Activated T-cell treated with anti-CD3 and anti-CD28 coated beads for 1 hour (primary cell): ENCODE results near the gene ONECUT1.
A peak's percentile ranks its signal among the peaks of the same experiment; 100 is the strongest.

Experiments
- DNase-seq: peaks from one replicate; pipeline ENCODE4 v3.0.0-alpha.2; 2020; ENCODE audit warnings: low read depth

The ONECUT1 gene

GRCh38 chr15:52796753-52797520, 6.8 kb upstream of the ONECUT1 start:
- DNase-seq = no peak

DNA sequence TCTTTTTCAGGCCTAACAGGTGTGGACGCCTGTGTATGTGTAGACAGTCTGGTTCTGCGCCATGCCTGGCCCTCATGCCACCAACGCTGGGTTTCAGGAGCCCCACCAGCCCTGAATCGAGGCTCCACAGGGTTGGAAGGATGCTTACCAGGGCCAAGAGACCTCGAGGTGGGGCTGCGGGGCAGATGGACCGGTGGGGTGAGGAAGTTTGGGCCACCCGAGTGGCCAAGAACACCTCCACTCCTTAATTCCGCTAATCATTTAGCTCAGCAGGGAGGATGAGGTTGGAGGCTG, 6.0 kb upstream of the ONECUT1 start:
- no peak for DNase-seq

GRCh38 chr15:52795464-52796227, 5.5 kb upstream of the ONECUT1 start:
- DNase-seq = no peak

GRCh38 chr15:52794665-52795463, 4.7 kb upstream of the ONECUT1 start:
- DNase-seq = no peak

DNA sequence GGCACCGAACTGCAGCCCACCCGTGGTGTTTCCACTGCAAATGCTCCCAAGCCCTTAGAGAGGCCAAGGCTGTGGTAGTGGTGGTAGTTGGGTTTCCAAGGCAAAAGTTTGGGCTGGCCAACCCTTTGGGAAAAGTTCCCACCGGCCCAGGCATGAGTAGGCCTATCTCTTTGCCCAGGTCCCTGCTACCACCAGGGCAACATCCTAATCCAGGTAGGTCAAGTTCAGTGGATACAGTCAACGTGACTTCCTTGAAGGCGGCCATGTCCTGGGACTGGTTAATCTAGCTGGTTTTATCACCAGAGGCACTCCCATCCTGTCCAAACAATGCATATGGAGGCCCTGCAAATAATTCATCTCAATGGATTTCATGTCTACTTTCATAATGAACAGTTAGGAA, 1.6 kb upstream of the ONECUT1 start:
- DNase-seq = no peak

DNA sequence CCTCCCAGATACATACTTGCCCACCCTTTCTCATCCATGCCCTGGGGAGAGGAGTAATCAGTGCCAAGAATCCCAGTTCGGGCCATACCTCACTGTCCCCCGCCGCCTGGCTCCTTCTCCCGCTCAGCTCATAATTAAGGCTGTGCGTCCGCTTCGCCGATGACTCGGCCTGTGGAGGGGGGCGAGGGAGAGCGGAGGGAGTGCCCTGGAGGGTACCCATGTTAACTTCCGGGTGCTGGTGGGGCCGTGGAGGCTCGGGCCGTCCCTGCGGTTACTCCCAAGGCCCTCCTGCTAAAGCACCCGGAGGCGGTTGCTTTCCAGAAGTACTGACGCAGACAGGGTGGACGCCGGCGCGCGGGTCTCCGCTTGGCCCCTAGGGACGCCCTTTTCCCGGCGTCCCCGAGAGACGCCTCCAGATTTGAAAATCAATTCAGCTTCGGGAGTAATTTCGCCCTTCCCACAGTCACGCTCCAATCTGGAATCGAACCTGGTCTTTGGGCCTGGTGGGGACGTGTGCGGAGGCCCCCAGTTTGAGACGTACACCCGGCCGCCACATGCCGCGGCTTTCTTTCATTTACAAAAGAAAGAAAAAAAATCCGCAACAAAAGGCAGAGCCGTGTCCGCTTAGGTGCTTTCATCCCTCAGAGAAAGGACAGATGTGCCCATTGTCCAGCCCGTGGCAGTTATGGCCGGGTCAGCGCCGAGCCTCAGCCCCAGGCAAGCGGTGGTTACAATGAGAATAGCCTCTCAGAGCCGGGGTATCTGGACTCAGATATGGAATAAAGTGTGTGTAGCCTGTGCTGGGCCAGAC, 1.0 kb upstream of the ONECUT1 start:
- DNase-seq = no peak

GRCh38 chr15:52789601-52790168, 451 bp downstream of the ONECUT1 start:
- DNase-seq = no peak

GRCh38 chr15:52789008-52789600, 1.0 kb downstream of the ONECUT1 start:
- DNase-seq = no peak

DNA sequence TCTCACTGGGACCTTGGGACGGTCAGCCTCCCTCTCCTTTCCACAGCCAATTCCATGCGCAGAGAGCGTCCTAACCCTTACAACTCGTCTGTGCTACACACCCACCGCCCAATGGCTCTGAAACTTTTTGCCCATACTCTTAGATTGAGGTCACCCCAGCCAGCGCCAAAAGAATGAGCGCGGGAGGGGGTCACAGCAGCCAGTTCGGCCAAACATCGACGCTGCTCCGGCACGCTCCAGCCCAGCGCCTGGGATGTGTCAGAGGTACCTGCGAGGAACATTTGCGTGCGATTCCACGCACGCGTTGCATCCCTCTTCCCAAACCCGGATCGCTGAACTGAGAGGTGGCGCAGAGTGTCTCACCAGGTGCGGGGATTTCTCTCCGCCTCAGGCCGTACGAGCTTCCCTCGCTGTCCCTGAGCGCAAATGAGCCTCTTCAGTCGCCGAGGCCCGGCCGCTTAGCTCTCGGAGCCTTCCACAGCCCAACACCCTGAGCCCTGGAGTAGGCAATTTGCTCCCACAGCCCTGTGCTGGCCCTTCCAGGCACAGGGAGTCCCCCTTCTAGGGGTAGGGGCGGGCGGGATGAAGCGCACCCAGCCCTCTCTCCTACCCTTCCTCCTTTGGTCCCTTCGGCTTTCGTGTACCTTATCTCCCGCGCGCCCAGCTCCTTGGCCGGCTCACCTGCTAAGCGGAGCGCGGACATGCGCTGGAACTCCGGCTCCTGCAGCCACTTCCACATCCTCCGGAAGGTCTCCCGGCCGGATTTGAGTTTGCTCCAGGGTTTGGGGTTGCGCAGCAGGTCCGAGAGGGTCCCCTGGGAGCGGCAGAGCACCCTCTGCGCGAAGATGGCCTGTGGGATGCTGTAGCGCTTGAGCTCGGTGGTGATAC, 1.8 kb downstream of the ONECUT1 start:
- no peak for DNase-seq

DNA sequence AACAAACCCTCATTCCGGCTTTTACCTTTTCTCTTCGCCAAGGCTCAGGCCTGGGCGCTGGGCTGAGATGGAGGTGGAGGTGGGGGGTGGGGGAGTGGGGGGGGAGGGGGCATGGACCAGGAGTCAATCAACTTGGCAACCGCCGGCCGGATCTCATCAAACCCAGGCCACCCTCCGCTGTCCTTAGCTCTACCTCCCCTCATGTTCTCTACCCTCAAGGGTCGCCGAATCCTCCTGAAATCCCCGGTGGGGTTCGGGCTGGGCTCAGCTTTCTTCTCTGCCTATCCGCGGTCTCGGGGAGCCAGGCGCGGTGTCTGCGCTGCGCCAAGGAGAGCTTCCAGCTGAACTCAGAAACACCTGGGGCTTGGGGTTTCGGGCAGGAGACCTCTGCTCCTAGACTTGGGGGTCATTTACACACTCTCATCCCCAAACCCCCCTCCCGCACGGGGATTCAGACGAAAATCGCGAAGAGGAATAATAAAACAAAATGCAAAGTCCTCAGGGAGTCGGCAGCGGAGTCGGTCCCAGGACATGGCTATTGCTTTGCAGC, 2.5 kb downstream of the ONECUT1 start:
- no peak for DNase-seq

GRCh38 chr15:52787123-52787503, 3.0 kb downstream of the ONECUT1 start:
- DNase-seq = no peak

GRCh38 chr15:52786436-52787122, 3.6 kb downstream of the ONECUT1 start:
- DNase-seq = no peak

DNA sequence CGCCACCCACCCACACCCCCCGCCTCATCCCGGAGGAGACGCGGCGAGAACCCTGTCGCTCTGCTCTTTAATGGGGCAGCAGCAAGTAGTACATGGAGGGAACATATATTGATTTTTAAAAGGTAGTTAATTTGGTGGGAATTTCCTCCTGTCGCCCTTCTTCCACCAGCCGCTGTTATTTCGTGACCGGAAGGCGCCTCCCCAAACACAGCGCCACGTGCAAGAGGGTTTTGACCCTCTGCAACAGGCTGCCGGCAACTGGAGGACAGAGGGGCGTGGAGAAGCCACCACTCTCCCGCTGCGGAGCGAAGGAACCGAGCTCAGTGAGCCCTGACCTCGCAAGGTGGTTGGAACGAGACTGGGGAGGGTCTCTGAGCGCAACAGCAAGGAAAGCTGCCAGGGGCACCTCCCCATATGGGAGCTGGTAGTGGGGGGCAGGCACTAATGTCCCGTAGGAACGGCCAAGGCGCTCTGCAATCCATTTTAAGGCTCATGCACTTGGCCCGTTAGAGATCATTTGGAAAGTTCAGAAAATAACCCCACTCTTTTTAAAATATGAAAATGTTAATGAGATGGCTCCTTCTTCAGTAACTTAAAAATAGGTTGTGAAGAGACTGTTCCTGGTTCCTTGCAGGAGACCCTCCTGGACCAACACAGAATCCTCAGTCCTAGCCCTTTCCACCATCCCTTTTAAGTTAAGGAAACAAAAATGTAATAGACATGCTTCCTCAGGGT, 4.3 kb downstream of the ONECUT1 start:
- DNase-seq = no peak

GRCh38 chr15:52784799-52785671, 5.1 kb downstream of the ONECUT1 start:
- DNase-seq = no peak

DNA sequence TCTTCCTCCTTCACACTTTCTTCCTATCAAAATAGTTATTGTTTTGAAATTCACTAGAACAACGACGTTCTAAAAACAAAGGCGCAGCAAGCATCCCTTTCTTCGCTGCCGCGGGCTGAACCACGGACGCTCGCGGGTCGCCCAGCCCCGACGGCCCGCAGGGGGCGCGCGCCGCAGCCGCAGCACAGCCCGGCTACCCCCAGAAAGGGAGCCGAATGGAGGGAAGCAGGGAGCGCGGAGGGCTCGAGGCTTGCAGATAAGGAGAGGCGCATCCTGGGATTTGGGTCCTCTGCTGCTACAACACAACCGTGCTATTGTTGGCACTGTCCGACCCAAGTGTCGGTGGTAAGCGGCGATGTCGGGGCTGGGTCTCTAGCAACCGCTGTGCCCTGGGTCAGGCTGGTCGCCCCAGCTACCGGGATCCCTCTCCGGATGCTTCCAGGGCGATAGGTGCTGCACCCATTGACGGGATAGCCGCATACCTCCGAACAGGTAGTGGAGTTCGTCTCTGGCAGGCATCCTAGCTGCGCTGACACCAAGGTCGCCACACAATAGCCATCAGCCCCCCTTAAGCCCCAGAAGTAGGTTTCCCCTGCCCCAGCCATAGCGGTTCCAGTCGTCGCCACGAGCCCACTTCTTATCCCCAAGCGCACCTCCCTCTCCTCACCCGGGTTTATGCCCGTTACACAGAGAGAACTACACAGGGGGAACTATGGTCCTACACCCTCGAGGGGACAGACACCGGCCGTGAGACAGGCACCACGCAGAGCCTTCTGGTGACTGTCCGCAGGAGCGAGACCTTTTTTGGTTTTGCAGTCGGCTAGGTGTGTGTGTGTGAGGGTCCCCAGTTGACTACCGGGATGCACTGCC, 6.0 kb downstream of the ONECUT1 start:
- peak; percentile 23 for DNase-seq

DNA sequence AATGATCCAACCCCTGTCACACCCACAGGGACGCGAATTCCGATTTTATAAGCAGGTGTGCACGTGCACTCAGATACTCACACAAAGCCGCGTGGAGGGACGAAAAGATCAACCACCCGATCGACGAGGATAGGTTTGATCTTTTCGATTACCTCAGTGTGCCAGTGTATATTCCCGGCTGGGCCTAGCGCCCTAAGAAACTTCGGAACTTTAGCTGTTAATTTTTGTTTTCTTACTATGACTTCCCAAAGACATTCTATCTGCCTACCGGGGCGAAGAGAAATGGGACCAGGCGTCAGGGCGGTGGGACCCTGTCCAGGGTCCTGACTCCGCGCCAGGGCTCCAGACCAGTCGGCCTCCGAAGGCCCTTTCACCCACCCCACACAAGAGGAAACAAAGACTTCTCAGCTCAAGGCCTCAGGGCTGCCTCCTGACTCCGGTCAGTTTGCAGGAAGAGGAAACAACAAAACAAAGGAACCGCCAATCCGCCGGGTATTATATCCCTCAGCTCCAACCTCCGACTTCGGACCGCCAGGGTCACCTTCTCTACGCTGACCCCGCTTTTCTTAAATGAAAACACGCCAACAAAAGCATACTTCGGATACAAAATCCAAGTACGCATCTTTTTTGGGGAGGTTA, 6.8 kb downstream of the ONECUT1 start:
- no peak for DNase-seq
